Suprapubic skin (tissue), 3 donors: ENCODE results near the gene GNB3.

ENCODE experiments used
- CTCF ChIP-seq, 2 donors: fragments of 200-600 bp in 1 of 2; fragments of 450-650 bp in 1 of 2; sonication (generic) in 1 of 2; IDR thresholded peaks; one replicate each; pipeline ENCODE4 v1.5.1; 2016 to 2019; ENCODE audit warnings: antibody characterized with exemption in 2 of 2, mild to moderate bottlenecking in 1 of 2, moderate library complexity in 1 of 2
- POLR2A ChIP-seq, 2 donors: fragments of 450-650 bp; IDR thresholded peaks; one replicate each; pipeline ENCODE4 v1.6.1; 2017; ENCODE audit warnings: antibody characterized with exemption in 2 of 2, mild to moderate bottlenecking in 2 of 2, moderate library complexity in 2 of 2

GRCh38 chr12:6838854-6839253, 1.9 kb upstream of the GNB3 start:
- TF ChIP-seq CTCF (IDR thresholded peaks at IDR 0.05) (no peak), POLR2A (IDR thresholded peaks at IDR 0.05) (no peak)
